COR-L47 (cell line): ENCODE data around the gene PLTP.
A peak's percentile ranks its signal among the peaks of the same experiment; 100 is the strongest.
"Not testable (repeated sequence)": the region's sequence is repeated elsewhere in the genome, so short reads cannot be mapped to it uniquely, and the experiment has no call there.

ENCODE experiments used
- DNase-seq: peaks from one replicate; lab custom pipeline; 2025; lab: John Stamatoyannopoulos, UW

The PLTP gene

DNA sequence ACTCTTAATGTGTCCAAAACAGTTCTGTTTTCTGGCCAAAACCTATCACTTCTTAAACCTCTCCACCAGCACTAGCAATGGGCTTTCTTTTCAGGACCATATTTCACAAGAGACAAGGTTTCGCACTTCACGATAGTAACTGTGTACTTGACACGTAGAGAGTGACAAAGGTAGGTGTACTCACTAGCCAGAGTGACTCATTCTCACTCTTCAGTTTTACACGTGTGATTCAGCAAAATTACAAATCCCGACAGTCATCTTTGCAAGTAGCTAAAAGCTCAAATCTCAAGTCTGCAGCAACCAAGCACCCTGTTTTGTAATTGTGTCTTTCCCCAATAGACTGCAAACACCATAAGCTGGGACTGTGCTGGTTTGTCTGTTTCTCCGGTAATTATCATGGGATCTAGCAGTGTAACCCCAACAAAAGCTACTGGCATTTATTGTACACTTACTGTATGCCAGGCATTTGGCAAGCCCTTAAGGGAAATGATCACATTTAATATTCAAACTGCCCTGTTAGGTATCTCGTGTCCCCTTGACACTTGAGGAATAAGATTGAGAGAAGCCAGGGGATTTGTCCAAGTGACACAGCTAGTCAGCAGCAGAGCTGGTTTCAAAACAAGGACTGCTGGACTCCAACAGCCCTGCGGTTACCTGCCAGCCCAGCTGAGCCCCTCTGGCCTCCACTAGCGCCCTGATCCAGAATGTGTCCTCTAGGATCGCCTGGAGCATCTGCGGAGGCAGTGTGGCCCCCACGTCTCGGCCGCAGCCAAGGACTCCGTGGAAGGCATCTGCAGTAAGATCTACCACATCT, 32.4 kb upstream of the PLTP start:
- DNase-seq, result no peak

DNA sequence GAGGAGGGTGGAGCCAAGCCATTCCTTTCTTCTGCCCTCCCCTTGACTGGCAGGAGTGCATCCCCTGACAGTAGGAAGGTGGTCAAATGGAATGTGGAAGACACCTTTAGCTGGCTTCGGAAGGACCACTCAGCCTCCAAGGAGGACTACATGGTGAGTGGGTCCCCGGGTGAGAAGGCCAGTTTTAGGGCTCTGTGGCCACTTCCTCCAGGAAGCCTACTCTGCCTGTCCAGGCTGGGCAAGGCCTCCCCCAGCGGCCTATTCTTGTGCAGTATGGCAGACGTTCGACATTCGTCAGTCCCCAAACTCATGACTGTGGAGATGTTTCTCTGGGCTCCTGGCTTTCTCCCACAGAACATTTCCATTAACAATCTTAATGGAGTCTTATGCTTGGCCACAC, 31.7 kb upstream of the PLTP start:
- no peak for DNase-seq

DNA sequence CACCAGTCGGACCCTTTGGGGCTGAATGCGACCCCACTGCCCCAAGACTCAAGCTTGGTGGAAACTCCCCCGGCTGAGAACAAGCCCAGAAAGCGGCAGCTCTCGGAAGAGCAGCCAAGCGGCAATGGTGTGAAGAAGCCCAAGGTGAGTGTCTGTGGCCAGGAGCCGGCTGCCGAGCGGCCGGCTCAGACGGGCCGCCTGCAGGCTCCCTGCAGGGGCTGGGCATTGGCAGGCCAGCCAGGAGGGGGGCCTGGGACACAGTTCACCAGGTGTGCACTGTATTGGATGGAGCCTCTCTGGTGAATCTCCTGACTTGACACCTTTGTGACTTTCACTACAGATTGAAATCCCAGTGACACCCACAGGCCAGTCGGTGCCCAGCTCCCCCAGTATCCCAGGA, 28.5 kb upstream of the PLTP start:
- no peak for DNase-seq

- DNase-seq, result no peak
Measured at GRCh38 chr20:45940053-45940452, 28.1 kb upstream of the PLTP start.

DNA sequence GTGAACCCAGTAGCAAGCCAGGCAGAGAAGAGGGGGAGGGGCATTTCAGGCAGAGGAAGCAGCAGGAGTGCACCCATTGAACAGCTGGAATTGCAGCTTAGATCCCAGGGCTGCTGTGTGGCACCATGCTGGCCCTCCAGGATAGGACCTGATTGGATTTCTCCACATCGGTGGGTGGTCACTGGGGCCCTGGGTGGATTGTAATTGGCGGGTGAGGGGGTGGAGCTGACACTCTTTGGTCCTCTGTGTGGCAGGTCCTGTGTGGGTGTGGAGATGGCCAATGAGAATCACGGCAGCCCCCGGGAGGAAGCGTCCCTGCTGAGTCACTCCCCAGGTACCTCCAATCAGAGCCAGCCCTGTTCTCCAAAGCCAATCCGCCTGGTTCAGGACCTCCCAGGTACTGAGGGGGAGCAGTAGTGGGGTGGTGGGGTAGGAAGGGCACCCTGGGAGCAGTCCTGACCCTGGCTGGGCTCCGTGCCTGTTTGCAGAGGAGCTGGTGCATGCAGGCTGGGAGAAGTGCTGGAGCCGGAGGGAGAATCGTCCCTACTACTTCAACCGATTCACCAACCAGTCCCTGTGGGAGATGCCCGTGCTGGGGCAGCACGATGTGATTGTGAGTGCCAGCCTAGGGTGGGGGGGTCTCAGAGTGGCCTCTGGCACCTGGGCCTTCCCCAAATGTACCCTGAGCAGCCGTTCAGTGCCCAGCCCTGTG, 26.9 kb upstream of the PLTP start:
- no peak for DNase-seq

DNA sequence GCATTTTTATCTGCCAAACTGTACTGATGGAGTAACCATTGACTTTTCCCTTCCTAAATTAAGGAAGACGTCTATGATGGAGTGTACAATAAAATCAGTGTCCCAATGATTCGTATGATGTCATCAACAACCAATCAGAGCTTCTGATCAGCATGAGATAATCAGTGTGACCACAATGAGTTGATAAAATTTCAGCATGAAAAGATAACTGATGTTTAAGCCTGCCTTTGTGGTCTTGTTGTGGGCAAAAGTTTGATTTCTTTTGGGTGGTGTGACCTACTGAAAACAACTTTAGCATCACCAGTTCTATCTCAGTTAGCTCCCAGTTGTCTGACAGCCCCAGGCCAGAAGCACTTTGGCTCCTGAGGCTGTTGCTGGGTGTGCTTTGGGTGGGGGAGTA, 25.8 kb upstream of the PLTP start:
- no peak for DNase-seq

GRCh38 chr20:45935416-45936046, 23.6 kb upstream of the PLTP start:
- DNase-seq, result no peak

DNA sequence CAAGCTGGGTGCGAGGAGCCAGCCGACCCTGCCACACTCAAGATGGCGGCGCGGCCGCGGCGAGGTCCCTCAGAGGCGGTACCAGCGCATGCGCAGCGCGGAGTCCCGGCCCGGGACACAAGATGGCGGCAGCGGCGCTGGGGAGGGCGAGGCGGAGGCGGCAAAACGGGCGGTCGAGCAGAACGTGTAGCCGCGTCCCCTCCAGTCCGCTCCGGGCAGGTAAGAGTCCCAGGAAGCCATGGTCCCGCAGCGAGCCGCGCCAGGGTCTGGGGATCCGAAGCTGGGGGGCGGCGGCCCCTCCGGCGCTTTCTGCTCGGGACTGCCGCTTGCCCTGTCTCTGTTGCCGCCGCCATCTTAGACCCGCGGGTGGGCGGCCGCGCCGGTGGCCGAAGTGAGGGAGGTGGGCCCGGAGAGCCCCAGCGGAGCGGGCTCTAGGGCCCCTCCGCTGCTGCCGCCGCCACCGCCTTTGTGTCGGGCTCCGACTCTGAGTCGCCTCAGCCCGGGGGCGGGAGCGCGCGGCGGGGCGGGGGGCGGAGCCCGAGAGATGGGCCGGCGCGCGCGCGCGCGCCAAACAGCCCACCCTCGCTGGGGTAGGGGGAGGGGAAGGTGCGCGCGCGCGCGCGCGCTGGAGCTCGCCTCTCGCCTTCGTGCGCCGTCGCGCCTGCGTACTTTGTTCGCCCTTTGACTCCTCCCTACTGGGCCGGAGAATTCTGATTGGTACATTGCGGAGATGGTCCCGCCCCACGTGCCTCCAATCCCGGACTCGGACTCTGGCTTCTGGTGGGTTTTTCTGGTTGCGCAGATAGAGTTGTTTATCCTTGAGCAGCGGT, 22.8 kb upstream of the PLTP start, which contains the start of gene PCIF1:
Gene PCIF1, plus strand, starts transcription at position 98 of the 830 bp plus-strand sequence. CDS start 4,317 bp downstream, outside the sequence.
- peak; percentile 95 for DNase-seq

DNA sequence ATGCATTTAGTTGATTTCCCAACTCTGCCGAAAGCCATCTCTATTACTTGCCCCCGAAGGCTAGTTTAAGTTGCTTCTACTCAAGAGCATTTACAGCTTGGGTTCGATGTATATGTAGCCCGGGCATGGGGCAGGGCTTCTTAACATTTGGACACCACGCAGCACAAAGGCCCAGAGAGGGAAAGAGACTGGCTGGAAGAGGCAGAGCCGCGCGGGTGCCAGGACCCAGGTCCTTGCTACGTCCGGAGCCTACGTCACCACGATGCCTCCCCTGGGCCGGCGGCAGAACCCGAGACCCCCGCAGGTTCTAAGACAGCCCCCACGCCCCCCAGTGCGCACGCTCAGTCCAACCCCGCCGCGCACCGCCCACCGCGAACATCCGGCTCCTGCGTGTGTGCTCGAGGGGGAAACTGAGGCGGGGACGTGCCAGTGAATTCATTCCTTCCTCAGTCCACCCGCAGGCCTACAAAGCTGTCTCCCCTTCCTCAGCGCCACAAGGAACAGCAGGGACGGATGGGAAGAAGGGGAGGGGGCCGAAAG, 22.2 kb upstream of the PLTP start:
- DNase-seq, result peak; percentile 77

- peak; percentile 96 for DNase-seq
Measured at GRCh38 chr20:45933266-45934045, 21.5 kb upstream of the PLTP start.

- DNase-seq, result not testable (repeated sequence)
Measured at GRCh38 chr20:45931680-45932079, 19.7 kb upstream of the PLTP start.

- no peak for DNase-seq
Measured at GRCh38 chr20:45927071-45927878, 15.3 kb upstream of the PLTP start.

DNA sequence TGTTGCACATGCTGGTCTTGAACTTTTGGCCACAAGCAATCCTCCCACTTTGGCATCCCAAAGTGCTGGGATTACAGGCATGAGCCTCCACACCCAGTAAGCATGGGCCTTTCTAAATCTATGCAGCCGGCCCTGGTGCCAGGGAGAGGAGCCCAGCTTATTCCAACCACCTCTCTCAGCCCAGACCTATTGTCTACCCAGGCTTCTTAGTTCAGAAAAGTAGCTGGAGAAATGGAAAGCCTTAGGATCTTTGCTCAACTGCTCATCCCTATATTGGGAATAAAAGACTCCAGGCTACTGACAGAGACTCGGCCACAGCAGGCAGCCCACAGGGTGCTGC, 14.7 kb upstream of the PLTP start:
- DNase-seq, result no peak

DNA sequence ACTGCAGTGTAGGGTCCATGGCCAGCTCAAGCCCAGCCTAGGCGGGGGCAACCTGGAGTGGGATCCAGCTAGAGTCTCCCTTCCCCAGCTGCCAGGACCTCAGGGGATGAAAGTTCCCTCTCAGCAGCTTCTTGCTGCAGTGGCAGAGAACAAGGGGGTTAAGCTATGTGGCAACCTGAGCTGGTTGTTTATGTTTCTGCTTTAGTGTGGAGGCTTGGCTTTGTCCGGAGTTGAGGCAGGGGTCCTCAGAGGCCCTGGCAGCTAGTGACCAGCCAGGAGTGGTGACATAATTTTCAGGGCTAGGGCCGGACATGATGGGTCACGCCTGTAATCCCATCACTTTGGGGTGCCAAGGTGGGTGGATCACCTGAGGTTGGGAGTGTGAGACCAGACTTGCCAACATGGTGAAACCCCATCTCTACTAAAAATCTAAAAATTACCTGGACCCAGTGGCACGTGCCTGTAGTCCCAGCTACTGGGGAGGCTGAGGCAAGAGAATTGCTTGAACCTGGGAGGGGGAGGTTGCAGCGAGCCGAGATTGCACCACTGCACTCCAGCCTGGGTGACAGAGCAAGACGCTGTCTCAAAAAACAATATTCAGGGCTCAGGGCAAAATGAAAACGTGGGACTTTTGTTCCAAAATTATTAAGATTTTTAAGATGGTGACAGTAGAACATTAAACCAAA, 14.0 kb upstream of the PLTP start:
- DNase-seq, result no peak

DNA sequence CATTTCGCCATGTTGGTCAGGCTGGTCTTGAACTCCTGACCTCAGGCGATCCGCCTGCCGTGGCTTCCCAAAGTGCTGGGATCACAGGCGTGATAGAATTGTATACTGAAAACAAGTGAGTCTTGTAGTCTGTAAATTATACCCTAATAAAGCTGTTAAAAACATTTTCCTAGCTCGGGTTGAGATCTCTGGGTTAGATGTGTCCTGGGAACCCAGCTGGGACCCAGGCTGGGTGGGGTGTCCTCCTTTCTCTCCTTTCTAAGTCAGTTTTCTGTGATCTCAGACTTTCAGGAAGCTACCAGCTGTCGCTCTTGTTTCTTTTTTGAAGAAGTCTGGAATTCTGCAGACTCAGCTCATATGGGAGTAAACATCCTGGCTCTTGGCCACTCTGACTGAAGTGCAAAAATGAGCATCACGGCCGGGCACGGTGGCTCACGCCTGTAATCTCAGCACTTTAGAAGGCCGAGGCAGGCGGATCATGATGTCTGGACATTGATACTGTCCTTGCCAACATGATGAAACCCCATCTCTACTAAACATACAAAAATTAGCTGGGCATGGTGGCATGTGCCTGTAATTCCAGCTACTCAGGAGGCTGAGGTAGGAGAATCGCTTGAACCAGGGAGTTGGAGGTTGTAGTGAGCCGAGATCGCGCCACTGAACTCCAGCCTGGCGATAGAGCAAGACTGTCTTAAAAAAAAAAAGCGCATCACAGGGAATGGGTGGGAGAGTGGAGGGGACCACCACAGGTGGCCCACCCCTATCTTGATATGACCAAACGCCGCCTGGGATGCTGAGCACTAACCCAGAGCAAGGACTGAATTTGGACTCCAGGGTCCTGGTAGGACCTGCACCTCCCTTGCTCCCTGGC, 12.7 kb upstream of the PLTP start:
- no peak for DNase-seq

GRCh38 chr20:45921337-45922189, 9.6 kb upstream of the PLTP start:
- DNase-seq, result no peak

DNA sequence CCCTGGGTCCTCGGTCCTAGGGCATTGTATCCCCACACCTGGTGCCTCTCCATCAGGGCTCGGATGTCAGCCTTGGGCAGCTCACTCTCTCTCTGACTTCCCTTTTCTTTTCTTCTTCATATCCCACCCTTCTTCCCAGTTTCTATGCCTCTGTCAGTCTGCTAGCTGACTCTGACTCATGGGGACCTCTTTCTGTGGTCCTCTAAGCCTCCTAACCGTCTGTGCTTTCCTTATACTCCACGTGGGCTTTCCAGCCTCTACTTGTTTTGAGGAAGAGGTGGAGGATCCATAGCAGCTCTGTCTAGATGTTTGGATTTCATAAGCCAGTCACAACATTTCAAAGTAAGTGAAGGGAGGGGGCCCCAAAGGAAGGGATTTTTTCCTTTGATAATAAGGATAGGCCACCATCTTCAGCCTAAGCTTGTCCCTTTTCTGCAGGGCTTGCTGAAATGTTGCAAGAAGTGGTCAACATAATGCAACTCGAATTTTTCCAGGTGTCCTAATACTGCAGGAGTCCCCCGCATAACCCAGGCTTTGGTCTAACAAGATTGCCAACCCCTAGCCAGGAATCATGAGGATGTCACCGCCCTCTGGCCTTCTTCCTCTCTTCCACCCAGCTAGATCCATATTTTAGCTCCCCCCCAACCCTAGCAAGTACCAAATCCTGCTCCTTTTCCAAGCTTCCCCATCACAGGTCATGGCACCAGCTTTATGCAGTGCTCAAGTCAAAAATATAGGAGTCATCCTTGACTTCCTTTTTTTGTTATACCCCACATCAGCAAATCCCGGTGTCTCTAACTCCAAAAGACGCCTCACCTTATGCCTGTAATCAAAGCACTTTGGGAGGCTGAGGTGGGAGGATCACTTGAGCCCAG, 8.7 kb upstream of the PLTP start:
- no peak for DNase-seq
